Measurements from ENCODE around the gene FOCAD.
"Not testable (repeated sequence)": the region's sequence is repeated elsewhere in the genome, so short reads cannot be mapped to it uniquely, and the experiment has no call there.

Gene FOCAD, protein sequence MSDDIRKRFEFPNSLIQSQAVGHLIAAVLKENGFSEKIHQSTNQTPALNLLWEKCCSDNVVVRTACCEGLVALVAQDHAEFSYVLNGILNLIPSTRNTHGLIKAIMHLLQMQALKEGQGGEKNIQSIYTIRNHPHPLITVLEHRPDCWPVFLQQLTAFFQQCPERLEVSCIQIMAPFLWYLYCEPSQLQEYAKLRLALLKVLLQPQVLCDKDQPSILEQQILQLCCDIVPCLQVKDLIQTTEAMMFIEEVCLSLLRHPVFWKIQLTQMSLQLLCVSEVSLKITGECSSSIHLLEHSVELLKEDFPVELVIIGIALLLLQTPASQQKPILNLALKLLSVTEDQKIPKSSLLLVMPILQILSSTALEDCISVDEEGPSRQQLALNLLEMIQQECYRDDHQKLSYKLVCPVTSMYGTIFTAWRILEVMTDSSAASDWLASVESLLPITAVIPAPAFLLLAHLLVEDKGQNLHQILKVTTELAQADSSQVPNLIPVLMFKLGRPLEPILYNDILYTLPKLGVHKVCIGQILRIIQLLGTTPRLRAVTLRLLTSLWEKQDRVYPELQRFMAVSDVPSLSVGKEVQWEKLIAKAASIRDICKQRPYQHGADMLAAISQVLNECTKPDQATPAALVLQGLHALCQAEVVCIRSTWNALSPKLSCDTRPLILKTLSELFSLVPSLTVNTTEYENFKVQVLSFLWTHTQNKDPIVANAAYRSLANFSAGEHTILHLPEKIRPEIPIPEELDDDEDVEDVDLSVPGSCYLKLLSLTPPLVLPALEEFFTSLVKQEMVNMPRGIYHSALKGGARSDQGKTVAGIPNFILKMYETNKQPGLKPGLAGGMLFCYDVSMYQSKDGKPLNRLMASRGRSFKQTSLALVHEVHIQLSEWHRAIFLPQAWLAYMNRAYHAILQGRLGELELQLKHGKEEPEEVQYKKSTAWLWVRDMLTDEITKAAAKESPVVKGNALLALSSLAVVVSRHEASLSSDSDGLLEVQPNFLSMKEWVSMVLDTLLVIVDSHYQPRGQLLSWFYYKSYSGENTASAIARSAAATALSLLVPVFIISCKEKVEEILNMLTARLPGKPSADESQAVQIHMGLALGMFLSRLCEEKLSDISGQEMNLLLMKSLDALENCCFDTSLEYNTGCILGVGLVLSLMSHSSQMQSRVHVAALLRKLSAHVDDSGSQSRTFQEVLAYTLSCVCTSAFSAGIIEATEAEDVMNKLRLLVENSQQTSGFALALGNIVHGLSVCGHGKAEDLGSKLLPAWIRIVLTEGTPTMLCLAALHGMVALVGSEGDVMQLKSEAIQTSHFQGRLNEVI (N-terminal part only)

DNA sequence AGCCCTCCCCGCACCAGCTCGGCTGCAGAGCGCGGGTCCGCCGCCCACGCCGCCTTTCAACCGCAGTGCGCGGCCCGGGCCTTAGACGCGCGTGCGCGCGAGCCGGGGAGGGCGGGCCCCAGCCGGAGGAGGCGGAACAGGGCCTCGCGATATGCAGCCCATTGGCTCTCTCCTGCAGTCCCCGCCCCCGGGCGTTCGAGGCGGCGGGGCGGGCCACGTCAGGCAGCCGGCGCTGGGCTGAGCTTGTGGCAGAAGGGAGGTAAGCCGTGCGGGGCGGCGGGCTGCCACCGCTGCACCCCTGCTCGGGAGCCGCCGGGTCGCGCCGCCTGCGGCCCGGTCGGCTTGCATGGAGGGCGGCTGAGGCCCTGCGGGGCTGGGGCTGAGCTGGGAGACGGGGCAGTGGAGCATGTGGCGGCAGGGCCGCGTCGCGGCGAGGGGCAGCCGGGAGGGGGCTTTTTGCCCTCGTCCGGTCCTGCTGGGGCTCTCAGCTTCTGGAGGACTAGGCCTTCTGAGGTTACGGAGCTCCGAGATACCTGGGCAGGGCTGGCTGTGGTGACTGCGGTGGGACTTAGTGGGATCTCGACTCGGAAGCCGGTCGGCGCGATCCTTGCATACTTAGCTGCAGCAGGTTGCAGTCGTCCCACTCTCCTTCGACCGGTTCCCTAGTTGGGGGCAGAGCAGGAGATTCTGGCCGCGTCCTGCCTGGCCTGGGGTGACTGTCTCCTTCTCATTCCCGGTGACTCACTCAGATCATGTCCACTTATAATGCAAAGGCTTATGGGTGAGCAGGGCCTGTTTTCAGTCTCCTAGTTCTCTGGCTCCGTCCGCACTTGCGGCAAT lies at the start of gene FOCAD:
TSS of gene FOCAD (plus strand) at position 225 of the 840 bp plus-strand sequence. CDS start 31,095 bp downstream, outside the sequence.
- DNase-seq (ENCODE audit: low read depth in 3 of 3), result peak; percentile 89 to 93 (median 91)

- DNase-seq (ENCODE audit: low read depth in 3 of 3), result no peak
These were observed 49.2 kb upstream of the FOCAD start for GRCh38 chr9:20634895-20635294.

GRCh38 chr9:20636888-20637440 lies 47.1 kb upstream of the FOCAD start:
- DNase-seq (ENCODE audit: low read depth in 3 of 3), result no peak

- peak in 2 of 3 donors; percentile 46 to 72 for DNase-seq (ENCODE audit: low read depth in 3 of 3)
These were observed 43.5 kb upstream of the FOCAD start for GRCh38 chr9:20640331-20641187.

- DNase-seq (ENCODE audit: low read depth in 3 of 3), result no peak
These were observed 42.0 kb upstream of the FOCAD start for GRCh38 chr9:20642045-20642444.

DNA sequence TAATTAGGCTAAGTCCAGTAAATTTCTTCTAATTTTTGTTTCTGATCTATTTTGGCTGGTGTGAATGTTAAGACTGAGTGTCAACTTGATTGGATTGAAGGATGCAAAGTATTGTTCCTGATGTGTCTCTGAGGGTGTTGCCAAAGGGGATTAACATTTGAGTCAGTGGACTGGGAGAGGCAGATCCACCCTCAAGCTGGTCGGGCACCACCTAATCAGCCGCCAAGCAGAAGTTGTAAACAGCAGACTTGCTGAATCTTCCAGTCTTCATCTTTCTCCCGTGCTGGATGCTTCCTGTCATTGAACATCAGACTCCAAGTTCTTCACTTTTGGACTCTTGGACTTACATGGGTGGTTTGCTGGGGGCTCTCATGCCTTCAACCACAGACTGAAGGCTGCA lies 40.4 kb upstream of the FOCAD start:
- DNase-seq (ENCODE audit: low read depth in 3 of 3), result no peak

GRCh38 chr9:20646656-20647055 lies 37.4 kb upstream of the FOCAD start:
- DNase-seq (ENCODE audit: low read depth in 3 of 3), result no peak

- no peak for DNase-seq (ENCODE audit: low read depth in 3 of 3)
These were observed 34.7 kb upstream of the FOCAD start for GRCh38 chr9:20649381-20649780.

DNA sequence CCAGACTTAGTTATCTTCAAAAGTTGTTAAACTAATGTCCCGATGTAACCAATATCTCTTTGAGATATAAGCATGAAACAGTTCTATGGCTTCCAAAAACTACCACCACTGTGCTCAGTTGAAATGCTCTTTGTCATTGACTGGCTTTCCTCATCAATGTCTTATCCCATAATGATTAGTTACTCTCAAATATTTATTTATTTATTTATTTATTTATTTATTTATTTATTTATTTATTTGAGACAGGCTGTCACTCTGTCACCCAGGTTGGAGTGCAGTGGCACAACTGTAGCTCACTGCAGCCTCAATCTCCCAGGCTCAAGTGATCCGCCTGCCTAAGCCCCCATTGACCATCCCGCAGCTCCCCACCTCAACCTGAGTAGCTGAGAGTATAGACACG lies 33.7 kb upstream of the FOCAD start:
- DNase-seq (ENCODE audit: low read depth in 3 of 3), result no peak

GRCh38 chr9:20650750-20651299 lies 33.2 kb upstream of the FOCAD start:
- DNase-seq (ENCODE audit: low read depth in 3 of 3), result no peak

- no peak for DNase-seq (ENCODE audit: low read depth in 3 of 3)
These were observed 32.1 kb upstream of the FOCAD start for GRCh38 chr9:20651939-20652338.

- DNase-seq (ENCODE audit: low read depth in 3 of 3), result not testable (repeated sequence)
These were observed 25.8 kb upstream of the FOCAD start for GRCh38 chr9:20658246-20658667.

- DNase-seq (ENCODE audit: low read depth in 3 of 3), result no peak
These were observed 25.2 kb upstream of the FOCAD start for GRCh38 chr9:20658677-20659473.

DNA sequence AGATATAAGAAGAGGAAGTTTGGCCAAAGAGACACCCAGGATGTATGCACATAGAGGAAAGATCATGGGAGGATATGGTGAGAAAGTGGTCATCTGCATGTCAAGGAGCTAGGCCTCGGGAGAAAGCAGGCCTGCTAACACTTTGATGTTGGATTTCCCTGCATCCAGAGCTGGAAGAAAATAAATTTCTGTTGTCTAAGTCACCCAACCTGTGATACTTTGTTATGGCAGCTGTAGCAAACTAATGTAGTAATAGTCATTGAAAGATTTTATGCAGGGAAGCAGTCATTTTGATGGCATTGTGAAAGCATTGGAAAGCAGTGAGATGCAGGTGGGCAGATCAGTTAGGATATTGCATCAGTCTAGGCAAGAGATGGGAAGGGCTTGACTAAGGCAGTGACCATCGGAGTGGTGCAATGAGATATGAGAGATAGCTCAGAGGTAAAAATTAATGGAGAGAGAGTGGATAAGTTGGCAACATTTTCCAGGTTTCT lies 24.5 kb upstream of the FOCAD start:
- no peak for DNase-seq (ENCODE audit: low read depth in 3 of 3)

DNA sequence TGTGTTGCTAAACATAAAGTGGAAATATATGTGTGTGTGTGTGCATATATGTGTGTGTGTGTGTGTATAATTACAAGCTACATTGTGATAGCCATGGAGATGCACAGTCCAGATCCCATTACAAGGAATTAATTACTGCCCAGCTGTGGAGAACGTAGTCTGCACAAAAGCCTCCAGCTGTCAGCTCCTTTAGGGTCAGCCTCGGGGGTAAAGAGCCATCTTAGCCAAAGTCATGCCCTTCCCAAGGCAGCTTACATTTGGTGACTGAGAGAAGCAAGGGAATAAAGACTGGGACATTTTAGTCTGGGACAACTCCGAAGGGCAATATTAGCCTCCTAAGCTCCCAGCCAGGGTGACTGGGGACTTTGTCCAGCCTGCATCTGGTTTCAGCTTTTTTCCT lies 21.9 kb upstream of the FOCAD start:
- no peak for DNase-seq (ENCODE audit: low read depth in 3 of 3)

- DNase-seq (ENCODE audit: low read depth in 3 of 3), result no peak
These were observed 20.9 kb upstream of the FOCAD start for GRCh38 chr9:20663133-20663532.

DNA sequence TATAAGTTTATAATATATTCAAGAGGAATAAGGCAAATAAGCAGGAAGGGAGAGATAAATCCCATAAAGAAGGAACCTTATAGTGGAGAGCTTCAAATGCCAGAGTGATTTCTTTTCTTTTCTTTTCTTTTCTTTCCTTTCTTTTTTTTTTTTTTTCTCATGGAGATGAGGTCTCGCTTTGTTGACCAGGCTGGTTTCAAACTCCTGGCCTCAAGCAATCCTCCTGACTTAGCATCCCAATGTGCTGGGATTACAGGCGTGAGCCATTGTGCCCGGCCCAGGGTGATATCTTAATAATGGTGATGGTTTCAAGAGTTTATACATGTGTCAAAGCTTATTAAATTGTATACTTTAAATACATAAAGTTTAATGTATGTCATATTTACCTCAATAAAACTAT lies 19.6 kb upstream of the FOCAD start:
- no peak for DNase-seq (ENCODE audit: low read depth in 3 of 3)

- DNase-seq (ENCODE audit: low read depth in 3 of 3), result no peak
These were observed 13.7 kb upstream of the FOCAD start for GRCh38 chr9:20670395-20670794.
